Measurements from ENCODE around the gene NT5DC2. TPM values are rescaled to one million over a fixed set of nuclear protein-coding genes. Genes with fewer than 3 reads are reported as not detected.
A peak's percentile ranks its signal among the peaks of the same experiment; 100 is the strongest.

Gene NT5DC2
- total and polyA plus RNA-seq, 8 donors, result 3.5 to 37.6 (median 9.4) TPM

- H3K4me3 ChIP-seq, result no peak overlapping the region
- no peaks in the 10 kb centered on the region for H3K4me1 ChIP-seq
- H3K9me3 ChIP-seq, result no peaks in the 10 kb centered on the region
- WGBS, 2 donors, result 87 to 91% methylated on average over 7 of the region's 7 CpGs
- H3K27ac ChIP-seq, result no peak overlapping the region
- H3K36me3 ChIP-seq, result peaks cover 3 to 36% (median 4%) of the 10 kb centered on the region in 3 donors
- no peak for FAIRE-seq
- intact Hi-C loops (cut with DNase I), result no loop called here
- DNase-seq, result peak in 1 of 6 donors; percentile 67
- no peak for ATAC-seq
- no peak for TF ChIP-seq CTCF (IDR thresholded peaks at IDR 0.05)
- no peaks in the 10 kb centered on the region for H3K27me3 ChIP-seq
Measured at GRCh38 chr3:52493232-52494017, 40.2 kb downstream of the NT5DC2 start.

- H3K4me3 ChIP-seq, result no peak overlapping the region
- H3K27ac ChIP-seq, result no peak overlapping the region
- H3K9me3 ChIP-seq, result no peaks in the 10 kb centered on the region
- FAIRE-seq, result no peak
- H3K4me1 ChIP-seq, result no peaks in the 10 kb centered on the region
- no peaks in the 10 kb centered on the region for H3K27me3 ChIP-seq
- H3K36me3 ChIP-seq, result peaks cover 3 to 49% (median 4%) of the 10 kb centered on the region in 3 donors
- no peak for ATAC-seq
- intact Hi-C loops (cut with DNase I), result no loop called here
- TF ChIP-seq CTCF (IDR thresholded peaks at IDR 0.05), result no peak
- peak in 1 of 6 donors; percentile 57 for DNase-seq
- WGBS, 2 donors, result 91 to 94% methylated on average over 20 to 21 of the region's 21 CpGs
Measured at GRCh38 chr3:52492059-52492458, 41.6 kb downstream of the NT5DC2 start.

- H3K27ac ChIP-seq, result peak overlapping the region in 2 of 4 donors; percentile 30 to 57
- no peak for FAIRE-seq
- H3K27me3 ChIP-seq, result no peaks in the 10 kb centered on the region
- DNase-seq, result peak in 1 of 6 donors; percentile 46
- H3K9me3 ChIP-seq, result no peaks in the 10 kb centered on the region
- ATAC-seq, result peak in 3 of 4 donors; percentile 36 to 63 (median 60)
- WGBS, 2 donors, result 88 to 90% methylated on average over 23 of the region's 23 CpGs
- H3K4me3 ChIP-seq, result no peak overlapping the region
- H3K4me1 ChIP-seq, result no peaks in the 10 kb centered on the region
- intact Hi-C loops (cut with DNase I), result no loop called here
- peaks cover 3 to 50% (median 4%) of the 10 kb centered on the region in 3 donors for H3K36me3 ChIP-seq
- no peak for TF ChIP-seq CTCF (IDR thresholded peaks at IDR 0.05)
Measured at GRCh38 chr3:52490939-52491526, 42.6 kb downstream of the NT5DC2 start.

GRCh38 chr3:52490035-52490938 is 43.4 kb downstream of the NT5DC2 start:
- intact Hi-C loops (cut with DNase I), result no loop called here
- H3K27me3 ChIP-seq, result no peaks in the 10 kb centered on the region
- H3K9me3 ChIP-seq, result no peaks in the 10 kb centered on the region
- DNase-seq (peak in 1 of 6 donors; percentile 38), FAIRE-seq (no peak), ATAC-seq (no peak)
- 85% methylated on average over 22 of the region's 22 CpGs for WGBS, 2 donors
- H3K4me1 ChIP-seq, result no peaks in the 10 kb centered on the region
- no peak overlapping the region for H3K4me3 ChIP-seq
- TF ChIP-seq CTCF (IDR thresholded peaks at IDR 0.05), result no peak
- H3K27ac ChIP-seq, result peak overlapping the region in 1 of 4 donors; percentile 57
- H3K36me3 ChIP-seq, result peaks cover 3 to 53% (median 4%) of the 10 kb centered on the region in 3 donors
